Panc1 (cell line): ENCODE measurements around the gene ZFP57. TPM values are rescaled to one million over a fixed set of nuclear protein-coding genes. Genes with fewer than 3 reads are reported as not detected.

Experiments
- ATAC-seq: fragments of 200-7000 bp; cut with Tn5 transposase; 2 replicates; pipeline ENCODE4 v1.9.1; 2020; ENCODE audit warnings: mild to moderate bottlenecking, moderate library complexity
- BruUV-seq: library from RNA; stranded (reverse); fragments of 400-500 nt; replicated peaks from 2 replicates; lab custom pipeline; 2021; lab: Mats Ljungman, UMichigan
- CTCF ChIA-PET: fragments of 300-600 bp; sonication (Branson Sonifier 250); formaldehyde crosslinking; loops from one replicate; lab custom pipeline; 2022; ENCODE audit warnings: antibody characterized with exemption; lab: Charles Lee
- POLR2A ChIA-PET: fragments of 300-600 bp; sonication (Branson Sonifier 250); formaldehyde crosslinking; loops from one replicate; lab custom pipeline; 2022; ENCODE audit warnings: antibody characterized with exemption; lab: Charles Lee
- DNase-seq: peaks from one replicate; pipeline ENCODE4 v3.0.0-alpha.2; 2010; ENCODE audit warnings: low read depth, low spot score
- H3K27ac ChIP-seq: 2 replicates; pipeline ENCODE4 v1.5.1; 2011; ENCODE audit warnings: mild to moderate bottlenecking, low read length, inconsistent platforms
- H3K27me3 ChIP-seq: fragments of 200-500 bp; sonication (Bioruptor generic); 2 replicates; pipeline ENCODE4 v1.6.0; 2014; ENCODE audit warnings: low read length, inconsistent platforms; ENCODE audit not compliant: control insufficient read depth, insufficient read depth
- H3K36me3 ChIP-seq: fragments of 200-500 bp; sonication (Bioruptor generic); 2 replicates; pipeline ENCODE4 v1.5.1; 2014; ENCODE audit warnings: inconsistent platforms, mild to moderate bottlenecking, low read length, moderate library complexity; ENCODE audit not compliant: control insufficient read depth, insufficient read depth
- H3K4me1 ChIP-seq: 2 replicates; pipeline ENCODE4 v1.5.1; 2011; ENCODE audit warnings: inconsistent platforms, mild to moderate bottlenecking, low read length, moderate library complexity; ENCODE audit not compliant: control insufficient read depth, insufficient read depth
- H3K4me3 ChIP-seq, 2 experiments: 2 replicates each; pipeline ENCODE4 v1.5.1; 2011 to 2012; ENCODE audit warnings: low read depth in 2 of 2, low read length in 2 of 2, mild to moderate bottlenecking in 2 of 2, inconsistent platforms in 1 of 2, moderate library complexity in 1 of 2
- H3K9me3 ChIP-seq: fragments of 200-500 bp; sonication (Bioruptor generic); 2 replicates; pipeline ENCODE4 v1.5.1; 2014; ENCODE audit warnings: low read depth, mild to moderate bottlenecking, inconsistent platforms, low read length, moderate library complexity; ENCODE audit not compliant: control insufficient read depth, insufficient read depth
- POLR2AphosphoS5 ChIP-seq: IDR thresholded peaks from 2 replicates; pipeline ENCODE4 v1.6.1; 2012; ENCODE audit warnings: mild to moderate bottlenecking, low read depth, low read length, moderate library complexity
- SIN3A ChIP-seq: IDR thresholded peaks from 2 replicates; pipeline ENCODE4 v1.6.1; 2012; ENCODE audit warnings: low read depth, mild to moderate bottlenecking, low read length, moderate library complexity, borderline replicate concordance; ENCODE audit not compliant: insufficient read depth
- TCF7L2 ChIP-seq: IDR thresholded peaks from 2 replicates; pipeline ENCODE4 v1.6.1; 2011; ENCODE audit warnings: mild to moderate bottlenecking, low read depth, low read length, inconsistent platforms
- in situ Hi-C: cut with HindIII; loops from 2 replicates; pipeline ENCODE4 v1.10.0; 2016; ENCODE audit warnings: low sequenced_read_pairs, low pct_unique_long_range_greater_than_20kb
- intact Hi-C: fragments of 100-400 bp; cut with micrococcal nuclease; formaldehyde crosslinking; loops from one replicate; pipeline ENCODE4 v1.10.0; 2022; ENCODE audit not compliant: unreplicated experiment
- total RNA-seq: library from RNA; stranded (reverse); gene quantifications from one replicate; pipeline ENCODE4 v1.2.1, GENCODE V29; 2021; ENCODE audit not compliant: unreplicated experiment
- TF ChIP-seq, protein P1 (sequence below): fragments of 450-650 bp; IDR thresholded peaks from 2 replicates; pipeline ENCODE4 v1.5.1; 2017; ENCODE audit warnings: mild to moderate bottlenecking
- TF ChIP-seq, protein P2 (sequence below), 2 experiments: IDR thresholded peaks; 2 replicates each; pipeline ENCODE4 v1.6.1; 2011 to 2012; ENCODE audit warnings: low read depth in 2 of 2, control low read depth in 1 of 2, low read length in 1 of 2, mild to moderate bottlenecking in 1 of 2, moderate library complexity in 1 of 2; ENCODE audit not compliant: insufficient read depth in 1 of 2

Gene ZFP57
- total RNA-seq, 1 experiment from 2014 or later, result not detected

DNA sequence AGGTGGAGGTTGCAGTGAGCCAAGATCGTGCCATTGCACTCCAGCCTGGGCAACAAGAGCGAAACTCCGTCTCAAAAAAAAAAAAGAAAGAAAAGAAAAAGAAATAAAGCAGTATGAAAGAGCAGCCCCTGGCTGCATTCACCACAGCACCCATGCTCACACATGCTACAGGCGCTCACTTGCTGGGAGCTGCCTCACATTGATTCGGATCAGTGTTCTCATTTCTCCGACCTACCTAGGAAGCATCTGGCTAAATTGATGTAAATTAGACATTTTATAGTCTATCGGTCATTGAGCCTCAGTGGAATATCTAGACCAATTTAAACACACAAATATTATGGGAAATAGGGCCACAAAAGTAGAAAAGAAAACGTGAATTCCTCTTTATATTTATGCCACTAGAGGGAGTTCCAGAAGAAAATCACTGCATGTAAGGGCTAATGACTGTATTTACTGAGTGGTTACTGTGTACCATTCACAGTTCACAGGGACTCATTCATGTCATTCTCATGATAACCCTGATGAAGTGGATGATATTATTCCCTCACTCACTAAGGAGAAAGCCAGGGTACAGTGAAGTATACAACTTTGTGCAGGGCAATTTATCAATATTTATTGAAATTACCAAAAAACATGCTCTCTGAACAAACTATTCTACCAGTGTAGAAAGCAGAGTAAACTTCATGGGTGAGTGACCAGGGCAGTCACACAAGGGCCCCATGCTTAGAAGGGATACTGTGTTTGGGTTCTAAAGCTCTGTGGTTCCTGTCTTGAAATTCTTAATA lies 29.3 kb downstream of the ZFP57 start:
- ChIA-PET CTCF (interaction anchor here (0.7 to 0.8 kb wide), 2 partner anchors 25 to 1321 kb away, joined by 3 read pairs; no protein-coding TSS in a partner anchor), POLR2A (no interaction called here)
- TF ChIP-seq, protein P1, sequence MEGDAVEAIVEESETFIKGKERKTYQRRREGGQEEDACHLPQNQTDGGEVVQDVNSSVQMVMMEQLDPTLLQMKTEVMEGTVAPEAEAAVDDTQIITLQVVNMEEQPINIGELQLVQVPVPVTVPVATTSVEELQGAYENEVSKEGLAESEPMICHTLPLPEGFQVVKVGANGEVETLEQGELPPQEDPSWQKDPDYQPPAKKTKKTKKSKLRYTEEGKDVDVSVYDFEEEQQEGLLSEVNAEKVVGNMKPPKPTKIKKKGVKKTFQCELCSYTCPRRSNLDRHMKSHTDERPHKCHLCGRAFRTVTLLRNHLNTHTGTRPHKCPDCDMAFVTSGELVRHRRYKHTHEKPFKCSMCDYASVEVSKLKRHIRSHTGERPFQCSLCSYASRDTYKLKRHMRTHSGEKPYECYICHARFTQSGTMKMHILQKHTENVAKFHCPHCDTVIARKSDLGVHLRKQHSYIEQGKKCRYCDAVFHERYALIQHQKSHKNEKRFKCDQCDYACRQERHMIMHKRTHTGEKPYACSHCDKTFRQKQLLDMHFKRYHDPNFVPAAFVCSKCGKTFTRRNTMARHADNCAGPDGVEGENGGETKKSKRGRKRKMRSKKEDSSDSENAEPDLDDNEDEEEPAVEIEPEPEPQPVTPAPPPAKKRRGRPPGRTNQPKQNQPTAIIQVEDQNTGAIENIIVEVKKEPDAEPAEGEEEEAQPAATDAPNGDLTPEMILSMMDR, result peak; percentile 82
- TF ChIP-seq TCF7L2, result no peak
- peaks cover 3% of the 10 kb centered on the region for H3K4me1 ChIP-seq
- BruUV-seq, result no TSS peak
- intact Hi-C loops (no loop called here), in situ Hi-C loops (no loop called here)
- peak; percentile 61 for ATAC-seq
- H3K27me3 ChIP-seq, result peaks cover 2% of the 10 kb centered on the region; the same call in 1 of the 2 replicates
- no peaks in the 10 kb centered on the region for H3K36me3 ChIP-seq
- no peak overlapping the region for H3K4me3 ChIP-seq
- DNase-seq, result no peak
- H3K9me3 ChIP-seq, result no peaks in the 10 kb centered on the region
- no peak overlapping the region for H3K27ac ChIP-seq

DNA sequence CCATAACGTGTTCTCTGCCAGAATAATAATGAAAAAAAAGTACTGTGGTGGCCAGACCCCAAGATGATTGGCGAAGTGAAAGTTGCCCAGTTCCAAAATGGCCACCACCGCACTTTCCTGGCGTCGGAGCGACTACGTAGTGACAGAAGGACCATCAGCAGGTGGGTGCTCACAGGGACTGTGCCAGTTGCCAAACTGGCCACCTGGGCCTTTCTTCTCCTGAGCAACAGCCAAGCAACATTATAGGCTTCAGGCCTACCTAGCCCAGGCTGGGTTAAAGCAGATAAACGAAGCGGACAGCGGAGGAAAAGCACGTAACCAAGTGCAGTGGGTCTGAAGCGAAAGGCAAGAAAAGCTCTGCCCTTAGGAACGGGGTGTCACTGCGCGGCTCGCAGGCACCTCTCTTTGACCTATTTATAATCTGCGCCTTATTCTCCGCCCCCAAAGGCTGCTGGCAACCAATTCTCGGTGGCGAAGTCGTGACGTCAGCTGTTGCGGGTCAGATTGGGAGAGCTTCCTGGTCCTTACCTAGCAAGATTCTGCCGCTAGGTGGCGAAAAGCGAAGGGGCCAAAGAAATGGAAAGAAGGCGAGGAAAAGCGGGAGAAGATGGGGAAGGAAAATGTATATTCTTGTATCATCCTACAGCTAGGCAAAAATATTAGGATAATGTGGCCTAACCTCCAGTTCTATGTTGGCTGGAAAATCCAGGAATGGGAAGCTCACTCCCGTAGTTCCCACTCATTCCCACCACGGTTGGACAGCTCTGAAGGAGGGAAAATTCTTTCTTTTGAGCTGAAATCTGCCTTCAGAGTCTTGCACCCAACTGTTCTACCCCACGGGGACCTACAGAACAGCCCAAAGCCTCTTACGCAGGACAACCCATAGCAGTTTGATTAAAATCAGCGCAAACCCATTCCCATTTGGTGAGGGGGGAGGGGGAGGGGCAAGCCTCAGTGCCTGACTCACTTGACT lies 31.0 kb downstream of the ZFP57 start:
- POLR2A ChIA-PET, result interaction anchor here (0.6 kb wide), 1 partner anchor 105 kb away, joined by 4 read pairs; no protein-coding TSS in a partner anchor
- H3K27ac ChIP-seq, result peak overlapping the region; percentile 77; the same call in 1 of the 2 replicates
- in situ Hi-C loops, result no loop called here

More for the DNA sequence above, 31.0 kb downstream of the ZFP57 start:
- no peak for TF ChIP-seq SIN3A
- TF ChIP-seq, protein P2, sequence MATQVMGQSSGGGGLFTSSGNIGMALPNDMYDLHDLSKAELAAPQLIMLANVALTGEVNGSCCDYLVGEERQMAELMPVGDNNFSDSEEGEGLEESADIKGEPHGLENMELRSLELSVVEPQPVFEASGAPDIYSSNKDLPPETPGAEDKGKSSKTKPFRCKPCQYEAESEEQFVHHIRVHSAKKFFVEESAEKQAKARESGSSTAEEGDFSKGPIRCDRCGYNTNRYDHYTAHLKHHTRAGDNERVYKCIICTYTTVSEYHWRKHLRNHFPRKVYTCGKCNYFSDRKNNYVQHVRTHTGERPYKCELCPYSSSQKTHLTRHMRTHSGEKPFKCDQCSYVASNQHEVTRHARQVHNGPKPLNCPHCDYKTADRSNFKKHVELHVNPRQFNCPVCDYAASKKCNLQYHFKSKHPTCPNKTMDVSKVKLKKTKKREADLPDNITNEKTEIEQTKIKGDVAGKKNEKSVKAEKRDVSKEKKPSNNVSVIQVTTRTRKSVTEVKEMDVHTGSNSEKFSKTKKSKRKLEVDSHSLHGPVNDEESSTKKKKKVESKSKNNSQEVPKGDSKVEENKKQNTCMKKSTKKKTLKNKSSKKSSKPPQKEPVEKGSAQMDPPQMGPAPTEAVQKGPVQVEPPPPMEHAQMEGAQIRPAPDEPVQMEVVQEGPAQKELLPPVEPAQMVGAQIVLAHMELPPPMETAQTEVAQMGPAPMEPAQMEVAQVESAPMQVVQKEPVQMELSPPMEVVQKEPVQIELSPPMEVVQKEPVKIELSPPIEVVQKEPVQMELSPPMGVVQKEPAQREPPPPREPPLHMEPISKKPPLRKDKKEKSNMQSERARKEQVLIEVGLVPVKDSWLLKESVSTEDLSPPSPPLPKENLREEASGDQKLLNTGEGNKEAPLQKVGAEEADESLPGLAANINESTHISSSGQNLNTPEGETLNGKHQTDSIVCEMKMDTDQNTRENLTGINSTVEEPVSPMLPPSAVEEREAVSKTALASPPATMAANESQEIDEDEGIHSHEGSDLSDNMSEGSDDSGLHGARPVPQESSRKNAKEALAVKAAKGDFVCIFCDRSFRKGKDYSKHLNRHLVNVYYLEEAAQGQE (IDR thresholded peaks at IDR 0.05; ENCODE audit: insufficient read depth in 1 of 2, low read depth in 2 of 2, low read length in 1 of 2), result no peak
- TF ChIP-seq, protein P1, result peak; percentile 96
- no peak for TF ChIP-seq POLR2AphosphoS5
- peak; percentile 26; the same call in 1 of the 2 replicates for TF ChIP-seq TCF7L2
- CTCF ChIA-PET, result interaction anchor here (0.6 to 1.5 kb wide), 9 partner anchors 8 to 669 kb away, joined by 3 to 20 read pairs (median 4); partner anchors contain the start of gene GABBR1
- Histone ChIP-seq H3K27me3 (no peaks in the 10 kb centered on the region), H3K9me3 (no peaks in the 10 kb centered on the region), H3K4me1 (peaks cover 3% of the 10 kb centered on the region), H3K4me3 (peak overlapping the region; percentile 47 to 78), H3K36me3 (no peaks in the 10 kb centered on the region)
- ATAC-seq (peak; percentile 98), DNase-seq (peak; percentile 90)
- intact Hi-C loops, result no loop called here
- BruUV-seq, result no TSS peak
